Left lung (tissue), 10 donors: ENCODE data around the gene A2ML1. TPM values are rescaled to one million over a fixed set of nuclear protein-coding genes. Genes with fewer than 3 reads are reported as not detected.
"Not testable (repeated sequence)": the region's sequence is repeated elsewhere in the genome, so short reads cannot be mapped to it uniquely, and the experiment has no call there.

Source experiments
- ATAC-seq: fragments of 200-7000 bp; cut with Tn5 transposase; one replicate; pipeline ENCODE4 v1.9.1; 2020; ENCODE audit warnings: moderate library complexity
- DNase-seq, 4 donors: peaks; one replicate each; pipeline ENCODE4 v3.0.0-alpha.2; 2013 to 2020
- H3K27ac ChIP-seq, 2 donors: fragments of 200-600 bp; sonication (generic) in 1 of 2; one replicate each; pipeline versions ENCODE4 v1.5.0 to v1.8.0; 2020 to 2021
- H3K27me3 ChIP-seq, 2 donors: fragments of 200-600 bp; sonication (generic) in 1 of 2; one replicate each; pipeline versions ENCODE4 v1.5.0 to v1.8.0; 2020 to 2021
- H3K36me3 ChIP-seq, 2 donors: fragments of 200-600 bp; sonication (generic) in 1 of 2; one replicate each; pipeline versions ENCODE4 v1.5.0 to v1.8.0; 2020 to 2021
- H3K4me1 ChIP-seq, 2 donors: fragments of 200-600 bp; one replicate each; pipeline ENCODE4 v1.8.0; 2021
- H3K4me3 ChIP-seq, 2 donors: fragments of 200-600 bp; sonication (generic) in 1 of 2; one replicate each; pipeline versions ENCODE4 v1.5.0 to v1.8.0; 2020 to 2021; ENCODE audit warnings: mild to moderate bottlenecking in 1 of 2
- H3K9me3 ChIP-seq, 2 donors: fragments of 200-600 bp; sonication (generic) in 1 of 2; one replicate each; pipeline versions ENCODE4 v1.5.0 to v1.8.0; 2020 to 2021
- CTCF ChIP-seq, 2 donors: fragments of 200-600 bp; sonication (generic) in 1 of 2; IDR thresholded peaks; one replicate each; pipeline versions ENCODE4 v1.5.0 to v1.8.0; 2021; ENCODE audit warnings: antibody characterized with exemption in 2 of 2
- intact Hi-C, 2 donors: fragments of 100-400 bp; cut with DNase I; formaldehyde crosslinking; loops; one replicate each; pipeline versions ENCODE4 v1.11.2 to v1.14.2; 2022
- polyA plus RNA-seq, 6 donors: library from polyadenylated mRNA; unstranded; fragments of 120-200 nt; gene quantifications; one replicate each; pipeline ENCODE4 v1.2.1, GENCODE V29; 2013; ENCODE audit not compliant: insufficient read length in 6 of 6
- total RNA-seq, 2 donors: library from RNA; stranded (reverse); fragmentation: NEBNext Ultra II Directional; extraction: Animal tissue kit (Norgen Biotek cat#: 25700); gene quantifications; one replicate each; pipeline ENCODE4 v1.2.1, GENCODE V29; 2021
- donor health status: DM: no; HTN: yes; CAD: no.
- donor health status: DM: no; HTN: no; CAD: no.

A2ML1 gene
- total and polyA plus RNA-seq, 8 donors = 0.72 to 0.94 (median 0.89) TPM; not detected in 2

GRCh38 chr12:8796831-8797626, 25.4 kb upstream of the A2ML1 start:
- Histone ChIP-seq H3K27me3 (no peaks in the 10 kb centered on the region), H3K4me1 (no peaks in the 10 kb centered on the region), H3K9me3 (no peaks in the 10 kb centered on the region), H3K4me3 (no peak overlapping the region), H3K36me3 (no peaks in the 10 kb centered on the region), H3K27ac (no peak overlapping the region)
- no peak for ATAC-seq
- DNase-seq = no peak
- intact Hi-C loops = no loop called here
- no peak for TF ChIP-seq CTCF (IDR thresholded peaks at IDR 0.05)

GRCh38 chr12:8801213-8801612, 21.2 kb upstream of the A2ML1 start:
- H3K9me3 ChIP-seq, H3K4me3 ChIP-seq, DNase-seq, ATAC-seq, H3K27ac ChIP-seq, H3K4me1 ChIP-seq, H3K36me3 ChIP-seq, intact Hi-C loops, H3K27me3 ChIP-seq: not testable (repeated sequence)

GRCh38 chr12:8804833-8805232, 17.6 kb upstream of the A2ML1 start:
- DNase-seq, H3K9me3 ChIP-seq, H3K27ac ChIP-seq, ATAC-seq, H3K36me3 ChIP-seq, intact Hi-C loops, H3K4me3 ChIP-seq, H3K4me1 ChIP-seq, H3K27me3 ChIP-seq: not testable (repeated sequence)

GRCh38 chr12:8805487-8805886, 16.9 kb upstream of the A2ML1 start:
- H3K4me1 ChIP-seq, intact Hi-C loops, H3K9me3 ChIP-seq, H3K4me3 ChIP-seq, H3K36me3 ChIP-seq, H3K27me3 ChIP-seq, ATAC-seq, H3K27ac ChIP-seq, DNase-seq: not testable (repeated sequence)

- H3K4me3 ChIP-seq, H3K27ac ChIP-seq, ATAC-seq, H3K36me3 ChIP-seq, H3K27me3 ChIP-seq, H3K9me3 ChIP-seq, H3K4me1 ChIP-seq, intact Hi-C loops, DNase-seq: not testable (repeated sequence)
These were observed 15.3 kb upstream of the A2ML1 start for GRCh38 chr12:8807084-8807483.

GRCh38 chr12:8810112-8810511, 12.3 kb upstream of the A2ML1 start:
- DNase-seq, H3K4me3 ChIP-seq, H3K27ac ChIP-seq, H3K4me1 ChIP-seq, H3K9me3 ChIP-seq, H3K27me3 ChIP-seq, intact Hi-C loops, ATAC-seq, H3K36me3 ChIP-seq: not testable (repeated sequence)

- Histone ChIP-seq H3K9me3 (no peaks in the 10 kb centered on the region), H3K4me3 (no peak overlapping the region), H3K36me3 (no peaks in the 10 kb centered on the region), H3K27ac (no peak overlapping the region), H3K4me1 (no peaks in the 10 kb centered on the region), H3K27me3 (no peaks in the 10 kb centered on the region)
- no peak for TF ChIP-seq CTCF (IDR thresholded peaks at IDR 0.05)
- ATAC-seq (no peak), DNase-seq (no peak)
- intact Hi-C loops = no loop called here
These were observed 8.7 kb upstream of the A2ML1 start for GRCh38 chr12:8813572-8814357.
